WTC11 (cell line): ENCODE results near the gene DCAF15. TPM values are rescaled to one million over a fixed set of nuclear protein-coding genes. Genes with fewer than 3 reads are reported as not detected.
A peak's percentile ranks its signal among the peaks of the same experiment; 100 is the strongest.

Experiments
- CREB1 ChIP-seq: sonication (generic); formaldehyde crosslinking; IDR thresholded peaks from 2 replicates; pipeline ENCODE4 v1.8.0; 2023; ENCODE audit warnings: mild to moderate bottlenecking, missing genetic modification reagents
- FOXJ3 ChIP-seq: sonication (generic); formaldehyde crosslinking; IDR thresholded peaks from 2 replicates; pipeline ENCODE4 v1.9.0; 2021; ENCODE audit warnings: missing genetic modification reagents, mild to moderate bottlenecking, borderline replicate concordance
- IRF2 ChIP-seq: sonication (generic); formaldehyde crosslinking; IDR thresholded peaks from 2 replicates; pipeline ENCODE4 v1.8.0; 2022; ENCODE audit warnings: low read depth, missing genetic modification reagents, borderline replicate concordance
- JUN ChIP-seq: sonication (generic); formaldehyde crosslinking; IDR thresholded peaks from 2 replicates; pipeline ENCODE4 v1.8.0; 2023; ENCODE audit warnings: mild to moderate bottlenecking, missing genetic modification reagents
- MXD4 ChIP-seq: fragments of 250-450 bp; sonication (Bioruptor Pico); IDR thresholded peaks from 2 replicates; pipeline ENCODE4 v1.8.0; 2021; ENCODE audit warnings: mild to moderate bottlenecking, moderate library complexity, borderline replicate concordance
- NR1H2 ChIP-seq: sonication (generic); formaldehyde crosslinking; IDR thresholded peaks from 2 replicates; pipeline ENCODE4 v1.9.0; 2021; ENCODE audit warnings: mild to moderate bottlenecking, moderate library complexity, missing genetic modification reagents
- PRRX2 ChIP-seq: fragments of 250-450 bp; sonication (Bioruptor Pico); IDR thresholded peaks from 2 replicates; pipeline ENCODE4 v1.8.0; 2021; ENCODE audit warnings: mild to moderate bottlenecking
- RELA ChIP-seq: sonication (generic); formaldehyde crosslinking; IDR thresholded peaks from 2 replicates; pipeline ENCODE4 v1.8.1; 2022; ENCODE audit warnings: missing genetic modification reagents, mild to moderate bottlenecking, borderline replicate concordance
- TP53 ChIP-seq: sonication (generic); formaldehyde crosslinking; IDR thresholded peaks from 2 replicates; pipeline ENCODE4 v1.8.1; 2023; ENCODE audit warnings: mild to moderate bottlenecking, missing genetic modification reagents
- ZBTB21 ChIP-seq: sonication (generic); formaldehyde crosslinking; IDR thresholded peaks from 2 replicates; pipeline ENCODE4 v1.8.1; 2023; ENCODE audit warnings: mild to moderate bottlenecking, missing genetic modification reagents, borderline replicate concordance
- ZNF121 ChIP-seq: sonication (generic); formaldehyde crosslinking; IDR thresholded peaks from 2 replicates; pipeline ENCODE4 v1.8.0; 2023; ENCODE audit warnings: missing genetic modification reagents
- ZNF138 ChIP-seq: sonication (generic); formaldehyde crosslinking; conservative IDR thresholded peaks from 2 replicates; pipeline ENCODE4 v1.8.1; 2022; ENCODE audit warnings: mild to moderate bottlenecking, moderate library complexity, missing genetic modification reagents
- ZNF317 ChIP-seq: sonication (generic); formaldehyde crosslinking; IDR thresholded peaks from 2 replicates; pipeline ENCODE4 v1.8.1; 2023; ENCODE audit warnings: low read depth, mild to moderate bottlenecking, moderate library complexity, missing genetic modification reagents, borderline replicate concordance
- ZNF396 ChIP-seq: fragments of 250-450 bp; sonication (Bioruptor Pico); IDR thresholded peaks from 2 replicates; pipeline ENCODE4 v1.8.0; 2021; ENCODE audit warnings: mild to moderate bottlenecking, moderate library complexity, borderline replicate concordance
- ZNF416 ChIP-seq: fragments of 250-450 bp; sonication (Bioruptor Pico); IDR thresholded peaks from 2 replicates; pipeline ENCODE4 v1.9.0; 2021; ENCODE audit warnings: mild to moderate bottlenecking, inconsistent platforms
- total RNA-seq: library from RNA; stranded (reverse); gene quantifications from 3 replicates; pipeline ENCODE4 v1.2.3, GENCODE V29; 2021
- TF ChIP-seq, protein P1 (sequence below): sonication (generic); formaldehyde crosslinking; IDR thresholded peaks from 2 replicates; pipeline ENCODE4 v1.8.1; 2023; ENCODE audit warnings: mild to moderate bottlenecking, missing genetic modification reagents, moderate library complexity
- TF ChIP-seq, protein P2 (sequence below): sonication (generic); formaldehyde crosslinking; IDR thresholded peaks from 2 replicates; pipeline ENCODE4 v1.8.0; 2022; ENCODE audit warnings: missing genetic modification reagents
- TF ChIP-seq, protein P3 (sequence below): sonication (generic); formaldehyde crosslinking; IDR thresholded peaks from 2 replicates; pipeline ENCODE4 v1.8.1; 2023; ENCODE audit warnings: mild to moderate bottlenecking, missing genetic modification reagents
- TF ChIP-seq, protein P4 (sequence below): sonication (generic); formaldehyde crosslinking; IDR thresholded peaks from 2 replicates; pipeline ENCODE4 v1.8.1; 2022; ENCODE audit warnings: missing genetic modification reagents, borderline replicate concordance
- TF ChIP-seq, protein P5 (sequence below): fragments of 250-450 bp; sonication (Bioruptor Pico); IDR thresholded peaks from 2 replicates; pipeline ENCODE4 v1.9.0; 2021; ENCODE audit warnings: moderate library complexity, mild to moderate bottlenecking, inconsistent platforms, borderline replicate concordance
- TF ChIP-seq, protein P6 (sequence below): sonication (generic); formaldehyde crosslinking; IDR thresholded peaks from 2 replicates; pipeline ENCODE4 v1.8.0; 2023; ENCODE audit warnings: missing genetic modification reagents
- TF ChIP-seq, protein P7 (sequence below): fragments of 250-450 bp; sonication (Bioruptor Pico); IDR thresholded peaks from 2 replicates; pipeline ENCODE4 v1.9.0; 2021; ENCODE audit warnings: mild to moderate bottlenecking, borderline replicate concordance

The DCAF15 gene
- total RNA-seq, 1 experiment from 2014 or later = 82.9 TPM

DNA sequence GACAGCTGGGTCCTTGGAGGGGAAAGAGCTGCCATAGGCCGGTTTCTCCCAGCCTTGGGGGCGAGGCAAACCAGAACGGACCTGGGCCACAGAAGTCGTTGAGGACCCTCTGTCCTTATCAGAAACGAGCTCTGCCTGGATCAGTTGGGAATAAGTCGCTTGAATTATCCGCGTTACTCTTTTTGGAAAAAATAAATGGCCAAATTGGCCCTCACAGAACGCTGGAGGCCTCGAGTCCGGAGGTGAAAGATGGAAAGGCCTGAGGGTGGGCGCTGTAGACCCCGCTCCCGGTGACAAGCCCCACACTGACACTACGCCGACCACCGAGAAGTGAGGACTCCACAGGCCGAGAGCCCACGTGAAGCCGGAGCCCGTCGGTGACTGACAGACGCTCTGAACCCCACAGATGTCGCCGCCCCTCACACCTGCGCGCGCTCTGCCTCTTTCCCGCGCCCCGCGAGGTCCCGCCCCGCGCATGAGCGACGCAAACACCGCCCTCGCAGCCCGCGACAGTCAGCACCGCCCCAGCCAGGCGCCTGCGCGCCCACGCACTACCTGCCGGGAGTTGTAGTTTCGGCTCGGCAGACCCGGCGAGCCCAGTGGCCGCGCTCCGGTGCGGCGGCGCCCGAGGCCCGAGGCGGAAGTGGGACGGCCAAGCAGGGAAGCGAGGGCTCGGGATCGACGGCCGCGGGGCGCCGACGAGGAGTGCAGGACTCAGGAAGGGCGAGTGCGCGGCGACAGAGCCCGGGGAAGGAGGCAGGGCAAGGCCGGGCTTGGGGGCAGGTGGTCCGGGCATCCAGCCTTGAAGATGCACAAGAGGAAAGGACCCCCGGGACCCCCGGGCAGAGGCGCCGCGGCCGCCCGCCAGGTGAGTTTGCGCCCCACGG lies 46.4 kb upstream of the DCAF15 start, which contains the start of the genes BRME1 and CC2D1A (continued):
- TF ChIP-seq JUN (CRISPR knock-in tag) (no peak; the same call in 1 of the 2 replicates), ZNF416 (CRISPR knock-in tag) (no peak), ZBTB21 (CRISPR knock-in tag) (peak; percentile 92; the same call in 1 of the 2 replicates), ZNF317 (CRISPR knock-in tag) (0 out of 2 replicates have a peak, but pooled peaks have one; percentile 21), MXD4 (CRISPR knock-in tag) (no peak), TP53 (peak; percentile 95), CREB1 (CRISPR knock-in tag) (peak; percentile 85; the same call in 1 of the 2 replicates), NR1H2 (CRISPR knock-in tag) (no peak), ZNF121 (CRISPR knock-in tag) (no peak), FOXJ3 (CRISPR knock-in tag) (no peak), IRF2 (0 out of 2 replicates have a peak, but pooled peaks have one; percentile 75), PRRX2 (no peak), RELA (CRISPR knock-in tag) (no peak), ZNF396 (no peak), ZNF138 (CRISPR knock-in tag) (no peak)
- TF ChIP-seq, protein P1, sequence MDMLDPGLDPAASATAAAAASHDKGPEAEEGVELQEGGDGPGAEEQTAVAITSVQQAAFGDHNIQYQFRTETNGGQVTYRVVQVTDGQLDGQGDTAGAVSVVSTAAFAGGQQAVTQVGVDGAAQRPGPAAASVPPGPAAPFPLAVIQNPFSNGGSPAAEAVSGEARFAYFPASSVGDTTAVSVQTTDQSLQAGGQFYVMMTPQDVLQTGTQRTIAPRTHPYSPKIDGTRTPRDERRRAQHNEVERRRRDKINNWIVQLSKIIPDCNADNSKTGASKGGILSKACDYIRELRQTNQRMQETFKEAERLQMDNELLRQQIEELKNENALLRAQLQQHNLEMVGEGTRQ = peak; percentile 65; the same call in 1 of the 2 replicates
- TF ChIP-seq, protein P2, sequence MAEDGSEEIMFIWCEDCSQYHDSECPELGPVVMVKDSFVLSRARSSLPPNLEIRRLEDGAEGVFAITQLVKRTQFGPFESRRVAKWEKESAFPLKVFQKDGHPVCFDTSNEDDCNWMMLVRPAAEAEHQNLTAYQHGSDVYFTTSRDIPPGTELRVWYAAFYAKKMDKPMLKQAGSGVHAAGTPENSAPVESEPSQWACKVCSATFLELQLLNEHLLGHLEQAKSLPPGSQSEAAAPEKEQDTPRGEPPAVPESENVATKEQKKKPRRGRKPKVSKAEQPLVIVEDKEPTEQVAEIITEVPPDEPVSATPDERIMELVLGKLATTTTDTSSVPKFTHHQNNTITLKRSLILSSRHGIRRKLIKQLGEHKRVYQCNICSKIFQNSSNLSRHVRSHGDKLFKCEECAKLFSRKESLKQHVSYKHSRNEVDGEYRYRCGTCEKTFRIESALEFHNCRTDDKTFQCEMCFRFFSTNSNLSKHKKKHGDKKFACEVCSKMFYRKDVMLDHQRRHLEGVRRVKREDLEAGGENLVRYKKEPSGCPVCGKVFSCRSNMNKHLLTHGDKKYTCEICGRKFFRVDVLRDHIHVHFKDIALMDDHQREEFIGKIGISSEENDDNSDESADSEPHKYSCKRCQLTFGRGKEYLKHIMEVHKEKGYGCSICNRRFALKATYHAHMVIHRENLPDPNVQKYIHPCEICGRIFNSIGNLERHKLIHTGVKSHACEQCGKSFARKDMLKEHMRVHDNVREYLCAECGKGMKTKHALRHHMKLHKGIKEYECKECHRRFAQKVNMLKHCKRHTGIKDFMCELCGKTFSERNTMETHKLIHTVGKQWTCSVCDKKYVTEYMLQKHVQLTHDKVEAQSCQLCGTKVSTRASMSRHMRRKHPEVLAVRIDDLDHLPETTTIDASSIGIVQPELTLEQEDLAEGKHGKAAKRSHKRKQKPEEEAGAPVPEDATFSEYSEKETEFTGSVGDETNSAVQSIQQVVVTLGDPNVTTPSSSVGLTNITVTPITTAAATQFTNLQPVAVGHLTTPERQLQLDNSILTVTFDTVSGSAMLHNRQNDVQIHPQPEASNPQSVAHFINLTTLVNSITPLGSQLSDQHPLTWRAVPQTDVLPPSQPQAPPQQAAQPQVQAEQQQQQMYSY = no peak
- TF ChIP-seq, protein P3, sequence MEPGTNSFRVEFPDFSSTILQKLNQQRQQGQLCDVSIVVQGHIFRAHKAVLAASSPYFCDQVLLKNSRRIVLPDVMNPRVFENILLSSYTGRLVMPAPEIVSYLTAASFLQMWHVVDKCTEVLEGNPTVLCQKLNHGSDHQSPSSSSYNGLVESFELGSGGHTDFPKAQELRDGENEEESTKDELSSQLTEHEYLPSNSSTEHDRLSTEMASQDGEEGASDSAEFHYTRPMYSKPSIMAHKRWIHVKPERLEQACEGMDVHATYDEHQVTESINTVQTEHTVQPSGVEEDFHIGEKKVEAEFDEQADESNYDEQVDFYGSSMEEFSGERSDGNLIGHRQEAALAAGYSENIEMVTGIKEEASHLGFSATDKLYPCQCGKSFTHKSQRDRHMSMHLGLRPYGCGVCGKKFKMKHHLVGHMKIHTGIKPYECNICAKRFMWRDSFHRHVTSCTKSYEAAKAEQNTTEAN (CRISPR knock-in tag) = peak; percentile 71; the same call in 1 of the 2 replicates
- TF ChIP-seq, protein P4, sequence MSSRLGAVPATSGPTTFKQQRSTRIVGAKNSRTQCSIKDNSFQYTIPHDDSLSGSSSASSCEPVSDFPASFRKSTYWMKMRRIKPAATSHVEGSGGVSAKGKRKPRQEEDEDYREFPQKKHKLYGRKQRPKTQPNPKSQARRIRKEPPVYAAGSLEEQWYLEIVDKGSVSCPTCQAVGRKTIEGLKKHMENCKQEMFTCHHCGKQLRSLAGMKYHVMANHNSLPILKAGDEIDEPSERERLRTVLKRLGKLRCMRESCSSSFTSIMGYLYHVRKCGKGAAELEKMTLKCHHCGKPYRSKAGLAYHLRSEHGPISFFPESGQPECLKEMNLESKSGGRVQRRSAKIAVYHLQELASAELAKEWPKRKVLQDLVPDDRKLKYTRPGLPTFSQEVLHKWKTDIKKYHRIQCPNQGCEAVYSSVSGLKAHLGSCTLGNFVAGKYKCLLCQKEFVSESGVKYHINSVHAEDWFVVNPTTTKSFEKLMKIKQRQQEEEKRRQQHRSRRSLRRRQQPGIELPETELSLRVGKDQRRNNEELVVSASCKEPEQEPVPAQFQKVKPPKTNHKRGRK (CRISPR knock-in tag) = no peak
- TF ChIP-seq, protein P5, sequence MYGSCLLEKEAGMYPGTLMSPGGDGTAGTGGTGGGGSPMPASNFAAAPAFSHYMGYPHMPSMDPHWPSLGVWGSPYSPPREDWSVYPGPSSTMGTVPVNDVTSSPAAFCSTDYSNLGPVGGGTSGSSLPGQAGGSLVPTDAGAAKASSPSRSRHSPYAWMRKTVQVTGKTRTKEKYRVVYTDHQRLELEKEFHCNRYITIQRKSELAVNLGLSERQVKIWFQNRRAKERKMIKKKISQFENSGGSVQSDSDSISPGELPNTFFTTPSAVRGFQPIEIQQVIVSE = no peak
- TF ChIP-seq, protein P6, sequence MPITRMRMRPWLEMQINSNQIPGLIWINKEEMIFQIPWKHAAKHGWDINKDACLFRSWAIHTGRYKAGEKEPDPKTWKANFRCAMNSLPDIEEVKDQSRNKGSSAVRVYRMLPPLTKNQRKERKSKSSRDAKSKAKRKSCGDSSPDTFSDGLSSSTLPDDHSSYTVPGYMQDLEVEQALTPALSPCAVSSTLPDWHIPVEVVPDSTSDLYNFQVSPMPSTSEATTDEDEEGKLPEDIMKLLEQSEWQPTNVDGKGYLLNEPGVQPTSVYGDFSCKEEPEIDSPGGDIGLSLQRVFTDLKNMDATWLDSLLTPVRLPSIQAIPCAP (CRISPR knock-in tag) = no peak
- TF ChIP-seq, protein P7, sequence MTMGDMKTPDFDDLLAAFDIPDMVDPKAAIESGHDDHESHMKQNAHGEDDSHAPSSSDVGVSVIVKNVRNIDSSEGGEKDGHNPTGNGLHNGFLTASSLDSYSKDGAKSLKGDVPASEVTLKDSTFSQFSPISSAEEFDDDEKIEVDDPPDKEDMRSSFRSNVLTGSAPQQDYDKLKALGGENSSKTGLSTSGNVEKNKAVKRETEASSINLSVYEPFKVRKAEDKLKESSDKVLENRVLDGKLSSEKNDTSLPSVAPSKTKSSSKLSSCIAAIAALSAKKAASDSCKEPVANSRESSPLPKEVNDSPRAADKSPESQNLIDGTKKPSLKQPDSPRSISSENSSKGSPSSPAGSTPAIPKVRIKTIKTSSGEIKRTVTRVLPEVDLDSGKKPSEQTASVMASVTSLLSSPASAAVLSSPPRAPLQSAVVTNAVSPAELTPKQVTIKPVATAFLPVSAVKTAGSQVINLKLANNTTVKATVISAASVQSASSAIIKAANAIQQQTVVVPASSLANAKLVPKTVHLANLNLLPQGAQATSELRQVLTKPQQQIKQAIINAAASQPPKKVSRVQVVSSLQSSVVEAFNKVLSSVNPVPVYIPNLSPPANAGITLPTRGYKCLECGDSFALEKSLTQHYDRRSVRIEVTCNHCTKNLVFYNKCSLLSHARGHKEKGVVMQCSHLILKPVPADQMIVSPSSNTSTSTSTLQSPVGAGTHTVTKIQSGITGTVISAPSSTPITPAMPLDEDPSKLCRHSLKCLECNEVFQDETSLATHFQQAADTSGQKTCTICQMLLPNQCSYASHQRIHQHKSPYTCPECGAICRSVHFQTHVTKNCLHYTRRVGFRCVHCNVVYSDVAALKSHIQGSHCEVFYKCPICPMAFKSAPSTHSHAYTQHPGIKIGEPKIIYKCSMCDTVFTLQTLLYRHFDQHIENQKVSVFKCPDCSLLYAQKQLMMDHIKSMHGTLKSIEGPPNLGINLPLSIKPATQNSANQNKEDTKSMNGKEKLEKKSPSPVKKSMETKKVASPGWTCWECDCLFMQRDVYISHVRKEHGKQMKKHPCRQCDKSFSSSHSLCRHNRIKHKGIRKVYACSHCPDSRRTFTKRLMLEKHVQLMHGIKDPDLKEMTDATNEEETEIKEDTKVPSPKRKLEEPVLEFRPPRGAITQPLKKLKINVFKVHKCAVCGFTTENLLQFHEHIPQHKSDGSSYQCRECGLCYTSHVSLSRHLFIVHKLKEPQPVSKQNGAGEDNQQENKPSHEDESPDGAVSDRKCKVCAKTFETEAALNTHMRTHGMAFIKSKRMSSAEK = no peak
